ENCODE measurements around the gene COL28A1. TPM values are rescaled to one million over a fixed set of nuclear protein-coding genes. Genes with fewer than 3 reads are reported as not detected.

Gene COL28A1
- total RNA-seq, 1 donor, result 0.09 TPM

- TF ChIP-seq CTCF (IDR thresholded peaks at IDR 0.05; ENCODE audit: insufficient read depth, low read length), result no peak
- H3K4me3 ChIP-seq (ENCODE audit: low read depth, low read length), result no peak overlapping the region
- no peak for DNase-seq (ENCODE audit: low read depth)
Measured at GRCh38 chr7:7452119-7452518, 83.6 kb downstream of the COL28A1 start.

- no peak overlapping the region for H3K4me3 ChIP-seq (ENCODE audit: low read depth, low read length)
- no peak for DNase-seq (ENCODE audit: low read depth)
- no peak for TF ChIP-seq CTCF (IDR thresholded peaks at IDR 0.05; ENCODE audit: insufficient read depth, low read length)
Measured at GRCh38 chr7:7449055-7449454, 86.6 kb downstream of the COL28A1 start.

- no peak for DNase-seq (ENCODE audit: low read depth)
- H3K4me3 ChIP-seq (ENCODE audit: low read depth, low read length), result no peak overlapping the region
- no peak for TF ChIP-seq CTCF (IDR thresholded peaks at IDR 0.05; ENCODE audit: insufficient read depth, low read length)
Measured at GRCh38 chr7:7446616-7447015, 89.1 kb downstream of the COL28A1 start.

GRCh38 chr7:7443806-7444350, 91.8 kb downstream of the COL28A1 start:
- TF ChIP-seq CTCF (IDR thresholded peaks at IDR 0.05; ENCODE audit: insufficient read depth, low read length), result no peak
- no peak overlapping the region for H3K4me3 ChIP-seq (ENCODE audit: low read depth, low read length)
- DNase-seq (ENCODE audit: low read depth), result no peak

- DNase-seq (ENCODE audit: low read depth), result no peak
- TF ChIP-seq CTCF (IDR thresholded peaks at IDR 0.05; ENCODE audit: insufficient read depth, low read length), result no peak
- H3K4me3 ChIP-seq (ENCODE audit: low read depth, low read length), result no peak overlapping the region
Measured at GRCh38 chr7:7439564-7439963, 96.1 kb downstream of the COL28A1 start.

- no peak overlapping the region for H3K4me3 ChIP-seq (ENCODE audit: low read depth, low read length)
- TF ChIP-seq CTCF (IDR thresholded peaks at IDR 0.05; ENCODE audit: insufficient read depth, low read length), result peak; percentile 22
- peak; percentile 89 for DNase-seq (ENCODE audit: low read depth)
Measured at GRCh38 chr7:7438851-7439250, 96.8 kb downstream of the COL28A1 start.

- no peak for DNase-seq (ENCODE audit: low read depth)
- no peak for TF ChIP-seq CTCF (IDR thresholded peaks at IDR 0.05; ENCODE audit: insufficient read depth, low read length)
- H3K4me3 ChIP-seq (ENCODE audit: low read depth, low read length), result no peak overlapping the region
Measured at GRCh38 chr7:7435978-7436377, 99.7 kb downstream of the COL28A1 start.

Measured in fibroblast of the aortic adventitia (primary cell).